Measurements from ENCODE around the gene STRADA.
A peak's percentile ranks its signal among the peaks of the same experiment; 100 is the strongest.

The STRADA gene

DNA sequence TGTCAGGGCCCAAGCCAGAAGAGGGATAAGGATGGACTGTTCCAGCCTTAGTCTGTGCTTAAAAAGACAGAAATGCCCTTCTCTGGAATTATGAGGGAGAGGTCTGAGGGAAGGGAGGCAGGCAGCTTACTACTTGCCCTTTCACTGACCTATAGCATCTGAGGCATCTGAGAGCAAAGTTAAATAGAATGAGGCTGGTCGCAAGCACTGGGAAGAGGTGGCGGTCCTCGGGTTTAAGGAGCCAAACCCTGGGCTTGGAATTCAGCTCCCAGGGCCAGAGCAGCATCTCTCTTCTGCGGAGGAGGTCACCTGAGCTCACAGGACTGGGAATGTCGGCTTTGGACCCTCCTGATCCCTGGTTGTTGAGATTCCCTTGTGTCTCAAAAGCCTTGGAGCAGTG lies 38.6 kb downstream of the STRADA start:
- TF ChIP-seq, protein P1, sequence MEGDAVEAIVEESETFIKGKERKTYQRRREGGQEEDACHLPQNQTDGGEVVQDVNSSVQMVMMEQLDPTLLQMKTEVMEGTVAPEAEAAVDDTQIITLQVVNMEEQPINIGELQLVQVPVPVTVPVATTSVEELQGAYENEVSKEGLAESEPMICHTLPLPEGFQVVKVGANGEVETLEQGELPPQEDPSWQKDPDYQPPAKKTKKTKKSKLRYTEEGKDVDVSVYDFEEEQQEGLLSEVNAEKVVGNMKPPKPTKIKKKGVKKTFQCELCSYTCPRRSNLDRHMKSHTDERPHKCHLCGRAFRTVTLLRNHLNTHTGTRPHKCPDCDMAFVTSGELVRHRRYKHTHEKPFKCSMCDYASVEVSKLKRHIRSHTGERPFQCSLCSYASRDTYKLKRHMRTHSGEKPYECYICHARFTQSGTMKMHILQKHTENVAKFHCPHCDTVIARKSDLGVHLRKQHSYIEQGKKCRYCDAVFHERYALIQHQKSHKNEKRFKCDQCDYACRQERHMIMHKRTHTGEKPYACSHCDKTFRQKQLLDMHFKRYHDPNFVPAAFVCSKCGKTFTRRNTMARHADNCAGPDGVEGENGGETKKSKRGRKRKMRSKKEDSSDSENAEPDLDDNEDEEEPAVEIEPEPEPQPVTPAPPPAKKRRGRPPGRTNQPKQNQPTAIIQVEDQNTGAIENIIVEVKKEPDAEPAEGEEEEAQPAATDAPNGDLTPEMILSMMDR (IDR thresholded peaks at IDR 0.05; ENCODE audit: low read depth, low read length) = no peak
- no peak for DNase-seq (ENCODE audit: low read depth in 2 of 2)
- no peak overlapping the region for H3K4me3 ChIP-seq (replicated peaks in 1 of 2; ENCODE audit: low read depth in 2 of 2, low read length in 2 of 2)

DNA sequence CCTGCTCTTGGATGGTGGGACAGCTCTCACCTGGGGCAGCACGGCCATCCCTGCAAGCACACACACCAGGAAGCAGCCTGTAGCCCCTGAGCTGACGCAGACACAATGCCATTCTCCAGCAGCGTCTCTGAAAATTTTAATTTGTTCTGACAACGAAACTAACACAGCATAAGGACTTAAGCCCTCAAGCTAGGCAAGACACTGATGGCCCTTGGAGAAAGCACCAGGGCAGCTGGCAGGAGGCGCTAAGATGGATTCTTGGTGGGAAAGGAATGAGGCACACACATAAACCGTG lies 38.9 kb downstream of the STRADA start:
- no peak for DNase-seq (ENCODE audit: low read depth in 2 of 2)
- H3K4me3 ChIP-seq (replicated peaks in 1 of 2; ENCODE audit: low read depth in 2 of 2, low read length in 2 of 2) = no peak overlapping the region
- TF ChIP-seq, protein P1 (IDR thresholded peaks at IDR 0.05; ENCODE audit: low read depth, low read length) = no peak

DNA sequence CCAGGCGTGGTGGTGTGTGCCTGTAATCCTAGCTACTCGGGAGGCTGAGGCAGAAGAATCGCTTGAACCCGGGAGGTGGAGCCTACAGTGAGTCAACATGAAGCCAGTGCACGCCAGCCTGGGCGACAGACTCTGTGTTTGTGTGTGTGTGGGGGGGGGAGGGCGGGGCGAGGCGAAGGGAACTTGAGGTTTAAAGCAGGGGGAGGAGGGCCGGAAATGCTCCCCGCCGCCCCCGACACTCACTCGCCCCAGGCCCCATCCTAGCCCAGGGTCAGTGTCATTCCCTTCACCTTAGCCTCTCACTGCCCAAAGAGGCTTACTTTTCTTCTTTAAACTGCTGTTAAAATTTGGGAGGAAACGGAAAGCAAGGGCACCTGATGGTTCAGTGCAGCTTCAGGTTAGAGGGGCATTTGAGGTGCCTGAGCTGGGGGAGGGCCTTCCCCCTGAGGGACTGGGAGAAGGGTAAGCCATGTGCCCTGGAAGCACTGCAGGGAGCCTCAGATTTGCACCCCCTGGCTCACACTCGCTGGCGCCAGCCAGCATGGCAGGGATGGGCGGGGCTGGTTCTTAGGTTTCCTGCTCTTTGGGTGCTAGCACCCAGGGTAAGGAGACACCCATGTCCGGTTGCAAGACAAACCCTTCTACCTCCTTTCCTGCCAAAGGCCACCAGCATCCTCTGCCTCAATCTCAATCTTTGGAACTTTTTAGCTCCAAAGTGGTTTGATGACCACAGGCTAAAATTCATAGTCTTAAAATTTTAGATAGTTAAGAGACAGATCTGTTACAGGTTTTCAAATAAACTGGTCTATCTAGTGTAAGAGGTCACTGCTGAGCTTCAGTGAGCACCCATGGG lies 39.5 kb downstream of the STRADA start:
- H3K4me3 ChIP-seq (replicated peaks in 1 of 2; ENCODE audit: low read depth in 2 of 2, low read length in 2 of 2) = no peak overlapping the region
- DNase-seq (ENCODE audit: low read depth in 2 of 2) = no peak
- TF ChIP-seq, protein P1 (IDR thresholded peaks at IDR 0.05; ENCODE audit: low read depth, low read length) = no peak

DNA sequence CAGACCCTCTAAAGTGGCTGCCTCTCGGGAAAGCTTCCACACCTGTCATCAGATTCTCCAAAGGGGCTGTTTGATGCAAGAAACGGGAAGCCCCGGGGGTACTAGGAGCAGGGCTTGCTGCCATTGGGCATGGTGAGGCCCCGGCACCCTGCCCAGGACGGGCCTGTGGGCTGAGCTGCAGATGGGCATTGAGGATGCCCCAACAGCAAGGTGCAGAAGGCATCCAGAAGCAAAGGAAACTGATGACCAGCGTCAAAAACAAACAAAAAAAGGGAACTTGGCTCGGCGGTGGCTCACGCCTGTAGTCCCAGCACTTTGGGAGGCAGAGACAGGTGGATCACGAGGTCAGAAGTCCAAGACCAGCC lies 40.2 kb downstream of the STRADA start:
- H3K4me3 ChIP-seq (replicated peaks in 1 of 2; ENCODE audit: low read depth in 2 of 2, low read length in 2 of 2) = no peak overlapping the region
- TF ChIP-seq, protein P1 (IDR thresholded peaks at IDR 0.05; ENCODE audit: low read depth, low read length) = no peak
- no peak for DNase-seq (ENCODE audit: low read depth in 2 of 2)

DNA sequence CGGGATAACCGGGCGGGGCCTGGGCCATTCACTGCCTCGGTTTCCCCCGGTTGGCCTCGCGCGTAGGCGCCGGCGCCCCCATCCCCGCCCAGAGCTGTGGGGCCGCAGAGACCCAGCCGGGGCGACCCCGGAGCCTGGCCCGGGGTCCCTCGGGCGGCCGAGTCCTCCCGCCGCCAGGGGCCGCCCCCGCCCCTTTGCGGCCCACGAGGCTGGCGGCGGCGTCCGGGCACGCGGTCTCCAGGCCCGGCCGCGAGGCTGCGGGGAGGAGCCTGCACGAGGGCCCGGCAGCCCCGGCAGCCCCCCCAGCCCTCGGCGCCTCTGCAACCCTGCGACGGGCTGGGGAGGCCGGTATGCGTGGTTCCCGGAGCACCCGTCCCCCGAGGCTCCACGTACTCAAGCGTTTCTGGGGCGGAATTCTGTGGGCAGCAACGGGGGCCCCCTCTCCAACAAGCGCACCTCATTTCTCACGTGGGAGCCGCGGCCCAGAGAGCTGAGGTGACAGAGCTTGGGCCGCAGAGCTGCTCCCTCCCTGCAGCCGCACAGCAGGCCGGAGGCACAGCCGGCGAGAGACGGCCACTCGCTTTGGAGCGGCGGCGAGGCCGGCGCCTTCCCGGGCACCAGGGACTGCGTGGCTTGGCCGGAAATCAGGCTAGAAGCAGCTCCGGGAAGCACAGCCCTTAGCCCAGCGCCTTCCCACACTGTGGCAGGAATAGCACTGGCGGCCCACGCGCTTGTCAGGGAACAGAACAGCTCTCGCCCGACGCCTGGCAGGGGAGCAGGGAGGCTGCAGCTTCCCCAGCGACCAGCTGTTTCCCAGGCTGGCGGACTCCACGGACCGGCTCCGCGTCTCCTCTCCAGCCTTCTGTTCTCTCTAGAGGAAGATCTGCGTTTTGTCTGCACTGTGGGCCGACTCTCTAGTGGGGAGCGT lies 40.8 kb downstream of the STRADA start:
- H3K4me3 ChIP-seq (replicated peaks in 1 of 2; ENCODE audit: low read depth in 2 of 2, low read length in 2 of 2) = peak overlapping the region; percentile 32 to 44
- TF ChIP-seq, protein P1 (IDR thresholded peaks at IDR 0.05; ENCODE audit: low read depth, low read length) = no peak
- DNase-seq (ENCODE audit: low read depth in 2 of 2) = peak; percentile 41 to 73

DNA sequence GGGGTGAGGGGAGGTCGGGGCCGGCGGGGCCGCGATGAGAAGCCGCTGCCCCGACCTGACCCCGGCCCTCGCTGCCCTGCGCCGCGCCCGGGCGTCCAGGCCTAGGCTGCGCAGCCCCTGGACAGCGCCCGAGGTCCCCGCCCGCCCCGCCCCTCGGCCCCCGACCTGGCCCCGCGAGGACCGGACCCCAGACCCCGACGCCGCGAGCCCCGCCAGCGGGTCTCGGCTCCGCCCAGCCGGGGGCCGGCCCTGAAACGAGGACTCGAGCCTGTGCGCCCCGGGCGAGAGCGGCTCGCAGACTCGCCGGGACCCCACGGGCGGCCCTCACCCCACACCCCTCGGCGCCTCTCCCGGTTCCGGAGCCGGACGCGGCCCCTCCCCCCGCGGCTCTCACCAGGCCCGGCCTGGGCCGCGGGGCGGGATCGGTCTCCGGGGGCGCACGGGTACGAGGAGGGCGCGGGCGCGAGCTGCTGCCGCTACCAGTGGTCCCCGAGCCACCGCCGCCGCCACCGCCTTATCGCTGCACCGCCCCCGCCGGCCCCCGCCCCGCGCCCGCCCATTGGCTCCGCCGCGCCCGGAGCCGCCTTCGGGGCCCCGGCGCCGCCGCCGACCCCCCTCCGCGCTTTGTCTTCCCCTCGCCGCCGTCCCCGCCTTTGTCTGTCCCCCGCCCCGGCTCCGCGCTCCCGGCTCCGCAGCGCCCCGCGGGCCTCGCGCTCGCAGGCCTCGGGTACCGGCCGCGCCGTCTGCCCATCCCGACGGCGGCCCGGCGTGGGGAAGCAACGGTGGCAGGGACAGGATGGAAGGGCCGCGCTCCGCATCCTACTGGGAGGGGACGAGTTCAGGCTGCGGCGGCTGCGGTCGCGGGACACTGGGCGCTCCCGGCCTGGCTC lies 41.7 kb downstream of the STRADA start, which contains the start of gene LIMD2:
Gene LIMD2, minus strand, starts transcription at position 488 of the 890 bp plus-strand sequence. CDS start 827 bp downstream, outside the sequence.
- peak in 1 of 2 donors; percentile 38 for DNase-seq (ENCODE audit: low read depth in 2 of 2)
- H3K4me3 ChIP-seq (replicated peaks in 1 of 2; ENCODE audit: low read depth in 2 of 2, low read length in 2 of 2) = peak within 1 kb of the TSS; percentile 49 to 50
- TF ChIP-seq, protein P1 (IDR thresholded peaks at IDR 0.05; ENCODE audit: low read depth, low read length) = no peak

Measured in cardiac fibroblast (primary cell).